Naive thymus-derived CD8-positive, alpha-beta T cell (primary cell): ENCODE measurements around the gene SGCD. TPM values are rescaled to one million over a fixed set of nuclear protein-coding genes. Genes with fewer than 3 reads are reported as not detected.

Experiments
- ATAC-seq, 2 donors: fragments of 150-1000 bp; cut with Tn5 transposase in 1 of 2; sonication (Bioruptor Pico), chemical (Tn5 transposase) in 1 of 2; 1 replicate in 1 of 2; 2 replicates in 1 of 2; pipeline ENCODE4 v1.10.0; 2021; ENCODE audit warnings: mild to moderate bottlenecking in 2 of 2, moderate library complexity in 2 of 2
- POLR2A ChIA-PET: fragments of 350-600 bp; sonication (Branson Sonifier 250); formaldehyde crosslinking; loops from one replicate; lab custom pipeline; 2021; ENCODE audit warnings: antibody characterized with exemption; lab: Charles Lee
- DNase-seq, 10 donors: peaks; one replicate each; pipeline versions ENCODE4 v3.0.0 to v3.0.0-alpha.2; 2020 to 2022
- H3K27ac Mint-ChIP-seq, 10 donors: one replicate each; pipeline ENCODE4 v1.8.0; 2020 to 2022; ENCODE audit warnings: mild to moderate bottlenecking in 10 of 10, mixed read lengths in 10 of 10, moderate library complexity in 4 of 10, inconsistent platforms in 1 of 10
- H3K27me3 Mint-ChIP-seq, 5 donors: one replicate each; pipeline ENCODE4 v1.8.0; 2021 to 2022; ENCODE audit warnings: mixed read lengths in 5 of 5
- H3K36me3 Mint-ChIP-seq, 3 donors: one replicate each; pipeline ENCODE4 v1.8.0; 2020 to 2022; ENCODE audit warnings: mixed read lengths in 3 of 3, mild to moderate bottlenecking in 2 of 3, inconsistent platforms in 1 of 3
- H3K4me1 Mint-ChIP-seq, 4 donors: one replicate each; pipeline ENCODE4 v1.8.0; 2021 to 2022; ENCODE audit warnings: mixed read lengths in 4 of 4
- H3K4me3 Mint-ChIP-seq, 10 donors: one replicate each; pipeline ENCODE4 v1.8.0; 2020 to 2022; ENCODE audit warnings: mild to moderate bottlenecking in 10 of 10, mixed read lengths in 10 of 10, moderate library complexity in 6 of 10, inconsistent platforms in 1 of 10
- H3K9me3 Mint-ChIP-seq, 9 donors: one replicate each; pipeline ENCODE4 v1.8.0; 2020 to 2022; ENCODE audit warnings: mixed read lengths in 9 of 9, mild to moderate bottlenecking in 3 of 9, inconsistent platforms in 1 of 9, moderate library complexity in 1 of 9
- polyA plus RNA-seq, 3 donors: library from polyadenylated mRNA; unstranded; fragments of 300-500 nt; fragmentation: Illumina TruSeq; gene quantifications; one replicate each; pipeline ENCODE4 v1.2.3, GENCODE V29; 2021
- total RNA-seq, 8 experiments: library from RNA in 2 of 8; stranded (reverse) in 2 of 8; gene quantifications; one replicate each; pipeline ENCODE4 v1.2.3 and lab custom pipeline; 2021 to 2026

The SGCD gene
- total and polyA plus RNA-seq, 5 experiments from 2014 or later, result 0.18 to 2.0 TPM; not detected in 3

DNA sequence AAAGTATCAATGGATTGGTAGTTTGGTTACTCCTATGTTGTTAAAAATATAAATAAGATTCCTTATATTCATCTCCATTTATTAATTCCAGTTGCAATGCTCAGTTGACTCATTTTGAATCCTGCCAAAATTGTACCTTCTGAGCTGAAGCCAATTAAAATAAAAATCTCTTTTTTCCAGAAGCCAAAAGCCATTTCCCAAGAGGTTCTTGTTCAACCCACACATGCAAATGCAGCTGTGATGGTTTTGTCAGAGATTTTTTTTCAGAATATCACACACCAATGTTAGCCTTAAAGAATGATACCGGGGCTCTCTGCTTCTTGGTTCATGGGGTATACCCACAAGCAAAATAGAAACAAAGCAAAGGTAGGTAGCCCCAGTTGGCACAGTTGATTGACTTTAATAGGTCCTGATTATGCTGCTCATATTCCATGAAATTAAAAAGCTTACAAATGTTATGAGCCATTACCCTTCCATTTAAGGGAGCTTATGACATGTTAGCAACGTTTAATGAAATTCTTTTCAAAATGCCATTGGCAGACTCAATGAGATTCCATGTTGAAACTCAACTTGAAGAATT, 208.0 kb downstream of the SGCD start:
- POLR2A ChIA-PET, result no interaction called here
- Mint-ChIP-seq H3K27ac (no peak overlapping the region), H3K36me3 (no peaks in the 10 kb centered on the region), H3K27me3 (peaks cover 0 to 35% (median 5%) of the 10 kb centered on the region in 5 donors), H3K4me1 (no peaks in the 10 kb centered on the region), H3K9me3 (no peaks in the 10 kb centered on the region), H3K4me3 (no peak overlapping the region)
- ATAC-seq (no peak), DNase-seq (no peak)

- H3K27me3 Mint-ChIP-seq, result peaks cover 0 to 26% (median 7%) of the 10 kb centered on the region in 5 donors
- no peak for ATAC-seq
- H3K9me3 Mint-ChIP-seq, result no peaks in the 10 kb centered on the region
- DNase-seq, result no peak
- no peaks in the 10 kb centered on the region for H3K4me1 Mint-ChIP-seq
- H3K27ac Mint-ChIP-seq, result no peak overlapping the region
- POLR2A ChIA-PET, result no interaction called here
- H3K4me3 Mint-ChIP-seq, result no peak overlapping the region
- no peaks in the 10 kb centered on the region for H3K36me3 Mint-ChIP-seq
Measured at GRCh38 chr5:156540491-156540890, 213.5 kb downstream of the SGCD start.

- H3K36me3 Mint-ChIP-seq, result no peaks in the 10 kb centered on the region
- H3K4me1 Mint-ChIP-seq, result no peaks in the 10 kb centered on the region
- no peaks in the 10 kb centered on the region for H3K9me3 Mint-ChIP-seq
- POLR2A ChIA-PET, result no interaction called here
- H3K27ac Mint-ChIP-seq, result no peak overlapping the region
- DNase-seq, result no peak
- no peak for ATAC-seq
- H3K4me3 Mint-ChIP-seq, result no peak overlapping the region
- H3K27me3 Mint-ChIP-seq, result peaks cover 0 to 26% (median 6%) of the 10 kb centered on the region in 5 donors
Measured at GRCh38 chr5:156541582-156541981, 214.6 kb downstream of the SGCD start.

- H3K9me3 Mint-ChIP-seq, result no peaks in the 10 kb centered on the region
- no peak overlapping the region for H3K4me3 Mint-ChIP-seq
- no peak for DNase-seq
- POLR2A ChIA-PET, result no interaction called here
- no peak for ATAC-seq
- peaks cover 0 to 19% (median 6%) of the 10 kb centered on the region in 5 donors for H3K27me3 Mint-ChIP-seq
- H3K4me1 Mint-ChIP-seq, result no peaks in the 10 kb centered on the region
- H3K36me3 Mint-ChIP-seq, result no peaks in the 10 kb centered on the region
- no peak overlapping the region for H3K27ac Mint-ChIP-seq
Measured at GRCh38 chr5:156543348-156544145, 216.6 kb downstream of the SGCD start.

GRCh38 chr5:156552855-156553358, 225.9 kb downstream of the SGCD start:
- H3K27ac Mint-ChIP-seq, result no peak overlapping the region
- no peak for ATAC-seq
- peaks cover 0 to 11% (median 0%) of the 10 kb centered on the region in 5 donors for H3K27me3 Mint-ChIP-seq
- H3K9me3 Mint-ChIP-seq, result no peaks in the 10 kb centered on the region
- H3K4me3 Mint-ChIP-seq, result no peak overlapping the region
- POLR2A ChIA-PET, result no interaction called here
- no peaks in the 10 kb centered on the region for H3K4me1 Mint-ChIP-seq
- no peak for DNase-seq
- no peaks in the 10 kb centered on the region for H3K36me3 Mint-ChIP-seq

DNA sequence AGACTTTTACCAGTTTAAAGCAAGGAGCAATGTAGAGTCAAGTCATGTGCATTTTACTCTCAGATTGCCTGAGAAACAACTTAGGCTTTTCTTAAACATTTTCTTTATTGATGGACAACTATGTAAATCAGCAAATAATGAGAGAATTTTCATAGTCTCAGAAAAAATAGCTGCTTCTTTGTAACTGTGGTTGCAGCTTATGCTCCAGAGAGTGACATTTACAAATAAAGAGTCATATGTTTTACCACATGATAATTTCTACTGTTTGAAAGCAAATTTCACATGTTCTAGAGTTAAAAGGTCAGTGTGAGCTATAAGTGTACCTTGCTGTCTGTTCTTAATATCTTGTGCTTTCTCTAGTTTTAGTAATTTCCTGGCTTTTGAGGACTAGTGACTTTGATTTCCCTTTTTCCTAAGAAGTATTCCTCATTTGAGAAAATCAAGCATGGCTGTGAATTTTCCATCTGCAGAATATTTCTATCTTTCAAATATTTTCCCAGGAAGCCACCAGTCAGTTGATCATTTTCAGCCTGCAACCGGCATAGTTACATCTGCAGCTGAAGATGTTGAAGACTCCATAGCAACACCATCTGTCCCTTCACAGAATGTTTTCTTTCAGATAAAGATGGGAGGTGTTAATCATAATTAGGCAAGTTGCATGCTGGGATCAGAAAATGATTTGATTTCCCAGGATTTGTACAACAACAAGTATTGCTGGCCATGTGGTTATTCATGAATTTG, 229.9 kb downstream of the SGCD start:
- POLR2A ChIA-PET, result no interaction called here
- DNase-seq (no peak), ATAC-seq (no peak)
- H3K4me1 Mint-ChIP-seq, result no peaks in the 10 kb centered on the region
- peaks cover 0 to 2% (median 0%) of the 10 kb centered on the region in 5 donors for H3K27me3 Mint-ChIP-seq
- no peak overlapping the region for H3K4me3 Mint-ChIP-seq
- no peaks in the 10 kb centered on the region for H3K9me3 Mint-ChIP-seq
- H3K36me3 Mint-ChIP-seq, result no peaks in the 10 kb centered on the region
- H3K27ac Mint-ChIP-seq, result no peak overlapping the region

- Mint-ChIP-seq H3K4me3 (no peak overlapping the region), H3K4me1 (no peaks in the 10 kb centered on the region)
Measured at GRCh38 chr5:156560002-156560401, 233.0 kb downstream of the SGCD start.

GRCh38 chr5:156561651-156562050, 234.7 kb downstream of the SGCD start:
- Mint-ChIP-seq H3K9me3 (no peaks in the 10 kb centered on the region), H3K4me3 (no peak overlapping the region), H3K36me3 (no peaks in the 10 kb centered on the region), H3K27me3 (peaks cover 0 to 7% (median 4%) of the 10 kb centered on the region in 5 donors), H3K4me1 (no peaks in the 10 kb centered on the region), H3K27ac (no peak overlapping the region)
- no peak for DNase-seq
- ATAC-seq, result no peak
- POLR2A ChIA-PET, result no interaction called here

More at GRCh38 chr5:156560002-156560401, 233.0 kb downstream of the SGCD start:
- Mint-ChIP-seq H3K36me3 (no peaks in the 10 kb centered on the region), H3K27me3 (peaks cover 0 to 7% (median 4%) of the 10 kb centered on the region in 5 donors), H3K9me3 (no peaks in the 10 kb centered on the region), H3K27ac (no peak overlapping the region)
- ATAC-seq (no peak), DNase-seq (no peak)
- POLR2A ChIA-PET, result no interaction called here

- Mint-ChIP-seq H3K27ac (peak overlapping the region in 1 of 10 donors; percentile 11), H3K27me3 (peaks cover 0 to 5% (median 0%) of the 10 kb centered on the region in 5 donors), H3K36me3 (no peaks in the 10 kb centered on the region), H3K4me3 (no peak overlapping the region), H3K9me3 (no peaks in the 10 kb centered on the region), H3K4me1 (no peaks in the 10 kb centered on the region)
- POLR2A ChIA-PET, result no interaction called here
- ATAC-seq (no peak), DNase-seq (no peak)
Measured at GRCh38 chr5:156570615-156571014, 243.7 kb downstream of the SGCD start.

- no peak overlapping the region for H3K4me3 Mint-ChIP-seq
- H3K27me3 Mint-ChIP-seq, result peaks cover 17 to 59% (median 27%) of the 10 kb centered on the region in 5 donors
- no peak for ATAC-seq
- DNase-seq, result no peak
- peaks cover 0 to 23% (median 2%) of the 10 kb centered on the region in 3 donors for H3K36me3 Mint-ChIP-seq
- H3K27ac Mint-ChIP-seq, result no peak overlapping the region
- POLR2A ChIA-PET, result no interaction called here
- no peaks in the 10 kb centered on the region for H3K4me1 Mint-ChIP-seq
- peaks cover 5 to 26% (median 16%) of the 10 kb centered on the region in 9 donors for H3K9me3 Mint-ChIP-seq
Measured at GRCh38 chr5:156581725-156582124, 254.8 kb downstream of the SGCD start.

DNA sequence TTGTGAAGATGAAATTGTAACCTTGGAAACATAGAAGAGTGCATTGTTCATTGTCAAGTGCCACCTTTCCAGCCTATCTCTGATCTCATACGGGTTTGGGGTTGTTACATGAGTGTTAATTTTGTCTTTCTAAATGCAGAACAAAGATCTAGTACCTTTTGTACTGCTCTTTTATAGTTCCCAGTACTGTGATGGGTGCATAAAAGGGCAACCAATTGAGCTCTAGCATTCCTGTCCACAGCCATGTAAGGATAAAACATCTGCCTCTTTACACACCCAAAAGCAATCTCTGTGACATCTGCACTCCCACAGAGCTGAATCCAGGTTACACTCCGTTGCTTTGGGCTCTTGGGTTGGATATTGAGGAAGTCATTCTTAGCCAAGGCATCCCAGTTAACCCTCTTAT, 255.2 kb downstream of the SGCD start:
- POLR2A ChIA-PET, result no interaction called here
- no peak for DNase-seq
- H3K4me3 Mint-ChIP-seq, result no peak overlapping the region
- peaks cover 5 to 24% (median 16%) of the 10 kb centered on the region in 9 donors for H3K9me3 Mint-ChIP-seq
- no peaks in the 10 kb centered on the region for H3K4me1 Mint-ChIP-seq
- peaks cover 17 to 60% (median 25%) of the 10 kb centered on the region in 5 donors for H3K27me3 Mint-ChIP-seq
- H3K27ac Mint-ChIP-seq, result no peak overlapping the region
- H3K36me3 Mint-ChIP-seq, result peaks cover 0 to 23% (median 2%) of the 10 kb centered on the region in 3 donors
- no peak for ATAC-seq

DNA sequence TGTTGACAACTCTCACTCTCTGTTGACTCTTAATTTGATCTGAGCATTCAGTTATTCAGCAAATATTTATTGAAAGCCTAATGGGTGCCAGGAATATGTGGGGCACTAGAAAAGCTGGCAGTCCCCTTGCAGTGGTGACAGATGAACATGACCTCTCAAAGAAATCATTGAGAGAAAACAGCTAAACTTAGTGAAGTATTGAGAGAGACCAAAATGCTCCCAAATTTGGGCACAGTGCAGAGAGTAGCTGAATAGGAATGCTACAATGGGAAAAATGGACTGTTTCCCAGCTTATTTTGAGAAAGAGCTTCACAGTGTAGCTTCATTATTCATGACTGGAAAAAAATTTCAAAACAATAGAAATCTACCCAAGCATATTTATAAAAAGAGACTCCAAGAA, 257.9 kb downstream of the SGCD start:
- no peak overlapping the region for H3K4me3 Mint-ChIP-seq
- peaks cover 0 to 10% (median 0%) of the 10 kb centered on the region in 3 donors for H3K36me3 Mint-ChIP-seq
- peaks cover 0 to 12% (median 8%) of the 10 kb centered on the region in 9 donors for H3K9me3 Mint-ChIP-seq
- DNase-seq (no peak), ATAC-seq (no peak)
- POLR2A ChIA-PET, result no interaction called here
- H3K27ac Mint-ChIP-seq, result no peak overlapping the region
- H3K4me1 Mint-ChIP-seq, result no peaks in the 10 kb centered on the region
- H3K27me3 Mint-ChIP-seq, result peaks cover 13 to 48% (median 18%) of the 10 kb centered on the region in 5 donors

GRCh38 chr5:156585999-156586398, 259.0 kb downstream of the SGCD start:
- no peak for ATAC-seq
- POLR2A ChIA-PET, result no interaction called here

More at GRCh38 chr5:156585999-156586398, 259.0 kb downstream of the SGCD start:
- Mint-ChIP-seq H3K9me3 (peaks cover 0 to 3% (median 0%) of the 10 kb centered on the region in 9 donors), H3K36me3 (no peaks in the 10 kb centered on the region), H3K4me3 (no peak overlapping the region), H3K27me3 (peaks cover 15 to 45% (median 21%) of the 10 kb centered on the region in 5 donors), H3K27ac (no peak overlapping the region), H3K4me1 (no peaks in the 10 kb centered on the region)
- no peak for DNase-seq
